GM23248 (cell line): Measurements from ENCODE around the gene ERC1.

Source experiments
- EZH2 ChIP-seq: fragments of 200-600 bp; sonication (generic); IDR thresholded peaks from 2 replicates; pipeline ENCODE4 v1.6.1; 2018; ENCODE audit warnings: antibody characterized with exemption, mild to moderate bottlenecking; ENCODE audit not compliant: insufficient read depth, poor library complexity, severe bottlenecking
- EZH2phosphoT487 ChIP-seq: fragments of 200-600 bp; sonication (generic); IDR thresholded peaks from 2 replicates; pipeline ENCODE4 v1.6.1; 2018; ENCODE audit warnings: antibody characterized with exemption, moderate library complexity, mild to moderate bottlenecking, low read depth; ENCODE audit not compliant: insufficient read depth

- TF ChIP-seq EZH2, result no peak
- TF ChIP-seq EZH2phosphoT487, result no peak
These were observed 366.1 kb downstream of the ERC1 start for GRCh38 chr12:1357171-1357570.
